Right cardiac atrium (tissue), 5 donors: ENCODE measurements around the gene NTRK1. TPM values are rescaled to one million over a fixed set of nuclear protein-coding genes. Genes with fewer than 3 reads are reported as not detected.
A peak's percentile ranks its signal among the peaks of the same experiment; 100 is the strongest.

ENCODE experiments used
- ATAC-seq, 2 donors: fragments of 200-7000 bp; cut with Tn5 transposase; one replicate each; pipeline versions ENCODE4 v1.8.0 to v1.9.1; 2020; ENCODE audit warnings: moderate library complexity in 2 of 2, mild to moderate bottlenecking in 1 of 2
- DNase-seq, 3 donors: peaks; one replicate each; pipeline ENCODE4 v3.0.0-alpha.2; 2020
- H3K27ac ChIP-seq: one replicate; pipeline ENCODE4 v1.5.1; 2013; ENCODE audit warnings: mild to moderate bottlenecking, low read length, control low read depth, moderate library complexity
- H3K27me3 ChIP-seq: one replicate; pipeline ENCODE4 v1.6.1; 2013; ENCODE audit not compliant: control insufficient read depth, insufficient read depth
- H3K4me1 ChIP-seq: one replicate; pipeline ENCODE4 v1.6.1; 2013; ENCODE audit warnings: low read length; ENCODE audit not compliant: control insufficient read depth, insufficient read depth
- H3K4me3 ChIP-seq: one replicate; pipeline ENCODE4 v1.5.1; 2013; ENCODE audit warnings: low read length, control low read depth
- H3K9me3 ChIP-seq: one replicate; pipeline ENCODE4 v1.6.1; 2013; ENCODE audit warnings: low read length; ENCODE audit not compliant: control insufficient read depth
- WGBS: extraction: QIAGEN DNeasy Blood & Tissue Kit; methylation state at CpG from one replicate; pipeline ENCODE4 v1.1.7; 2013; 5-methylcytosine and 5-hydroxymethylcytosine counted together
- intact Hi-C, 4 donors: fragments of 100-400 bp; cut with DNase I; formaldehyde crosslinking; loops; one replicate each; pipeline versions ENCODE4 v1.11.0 to v1.14.0; 2022 to 2023
- polyA plus RNA-seq: library from polyadenylated mRNA; stranded (reverse); fragments of 200-250 nt; gene quantifications from one replicate; pipeline ENCODE4 v1.2.3, GENCODE V29; 2013
- total RNA-seq, 4 donors: library from RNA; stranded (reverse); fragmentation: NEBNext Ultra II Directional; extraction: Animal tissue kit (Norgen Biotek cat#: 25700); gene quantifications; one replicate each; pipeline ENCODE4 v1.2.1, GENCODE V29; 2021
- donor health status: healthy with polysubstance abuse.
- donor health status: DM: no; HTN: yes; CAD: no.
- donor health status: DM: no; HTN: no; CAD: no.
- donor health status: DM: no; HTN: yes; CAD: no; lungs with severe emphysema.
- donor health status: DM: yes; HTN: yes; CAD: no.

NTRK1 gene
- total and polyA plus RNA-seq, 5 donors: 1.1 to 4.2 (median 1.5) TPM

DNA sequence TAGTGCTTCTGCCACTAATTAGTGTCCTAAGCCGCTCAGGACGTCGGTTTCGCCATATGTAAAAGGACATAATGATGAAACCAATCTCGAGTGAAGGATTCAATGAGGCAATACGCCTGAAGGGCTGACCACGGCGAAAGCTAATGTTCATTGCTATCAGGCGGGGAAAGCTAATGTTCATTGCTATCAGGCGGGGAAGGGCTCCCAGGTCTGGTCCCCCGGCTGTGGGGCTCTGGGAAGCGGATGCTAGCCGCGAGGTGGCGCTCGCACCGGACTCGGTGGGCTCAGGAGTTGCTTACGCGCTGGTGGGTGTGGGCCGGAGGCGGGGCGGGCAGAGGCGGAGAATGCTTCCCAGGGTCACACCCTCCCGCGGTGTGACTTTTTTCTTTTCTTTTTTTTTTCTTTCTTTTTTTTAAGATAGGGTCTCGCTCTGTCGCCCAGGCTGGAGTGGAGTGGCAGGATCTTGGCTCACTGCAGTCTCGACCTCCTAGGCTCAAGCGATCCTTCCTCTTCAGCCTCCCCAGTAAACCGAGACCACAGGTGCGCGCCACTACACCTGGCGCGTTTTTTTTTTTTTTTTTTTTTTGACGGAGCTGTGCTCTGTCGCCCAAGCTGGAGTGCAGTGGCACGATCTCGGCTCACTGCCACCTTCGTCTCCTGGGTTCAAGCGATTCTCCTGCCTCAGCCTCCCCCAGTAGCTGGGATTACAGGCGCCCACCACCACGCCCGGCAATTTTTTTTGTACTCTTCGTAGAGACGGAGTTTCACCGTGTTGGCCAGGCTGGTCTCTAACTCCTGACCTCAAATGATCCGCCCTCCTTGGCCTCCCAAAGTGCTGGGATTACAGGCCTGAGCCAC is 31.8 kb downstream of the NTRK1 start:
- peak; percentile 96 to 98 (median 98) for DNase-seq
- intact Hi-C loops: loop anchor here in 2 of 4 donors (2.0 to 5.0 kb wide), 2 partner anchors 26 to 35 kb away; no protein-coding TSS in a partner anchor

GRCh38 chr1:156893048-156893953 is 32.6 kb downstream of the NTRK1 start, which contains the start of gene PEAR1:
TSS of gene PEAR1 (plus strand) at chr1:156893718. CDS start at chr1:156903927, 10,209 bp downstream.
- no peaks in the 10 kb centered on the region for H3K27me3 ChIP-seq
- no peaks in the 10 kb centered on the region for H3K9me3 ChIP-seq
- H3K4me3 ChIP-seq: peak within 1 kb of the TSS; percentile 47
- intact Hi-C loops: loop anchor here in 2 of 4 donors (2.0 to 5.0 kb wide), 2 partner anchors 26 to 34 kb away; no protein-coding TSS in a partner anchor
- no peaks in the 10 kb centered on the region for H3K4me1 ChIP-seq
- WGBS: 7% methylated on average over 59 of the region's 60 CpGs
- ATAC-seq (peak; percentile 42 to 65), DNase-seq (peak; percentile 81 to 91 (median 90))
- H3K27ac ChIP-seq: peak within 1 kb of the TSS; percentile 89

More for the DNA sequence above, 31.8 kb downstream of the NTRK1 start:
- 3% methylated on average over 48 of the region's 48 CpGs for WGBS
- Histone ChIP-seq H3K27me3 (no peaks in the 10 kb centered on the region), H3K4me1 (no peaks in the 10 kb centered on the region), H3K4me3 (peak overlapping the region; percentile 24), H3K27ac (peak overlapping the region; percentile 31), H3K9me3 (no peaks in the 10 kb centered on the region)
- ATAC-seq: peak; percentile 89 to 90

GRCh38 chr1:156894001-156894400 is 33.3 kb downstream of the NTRK1 start:
- Histone ChIP-seq H3K9me3 (no peaks in the 10 kb centered on the region), H3K4me3 (peak overlapping the region; percentile 47), H3K27ac (peak overlapping the region; percentile 80), H3K4me1 (no peaks in the 10 kb centered on the region), H3K27me3 (no peaks in the 10 kb centered on the region)
- WGBS: 24% methylated on average over 5 of the region's 5 CpGs
- intact Hi-C loops: loop anchor here in 1 of 4 donors (5.0 kb wide), 1 partner anchor 33 kb away; no protein-coding TSS in a partner anchor
- no peak for ATAC-seq
- DNase-seq: peak; percentile 12 to 63 (median 52)

DNA sequence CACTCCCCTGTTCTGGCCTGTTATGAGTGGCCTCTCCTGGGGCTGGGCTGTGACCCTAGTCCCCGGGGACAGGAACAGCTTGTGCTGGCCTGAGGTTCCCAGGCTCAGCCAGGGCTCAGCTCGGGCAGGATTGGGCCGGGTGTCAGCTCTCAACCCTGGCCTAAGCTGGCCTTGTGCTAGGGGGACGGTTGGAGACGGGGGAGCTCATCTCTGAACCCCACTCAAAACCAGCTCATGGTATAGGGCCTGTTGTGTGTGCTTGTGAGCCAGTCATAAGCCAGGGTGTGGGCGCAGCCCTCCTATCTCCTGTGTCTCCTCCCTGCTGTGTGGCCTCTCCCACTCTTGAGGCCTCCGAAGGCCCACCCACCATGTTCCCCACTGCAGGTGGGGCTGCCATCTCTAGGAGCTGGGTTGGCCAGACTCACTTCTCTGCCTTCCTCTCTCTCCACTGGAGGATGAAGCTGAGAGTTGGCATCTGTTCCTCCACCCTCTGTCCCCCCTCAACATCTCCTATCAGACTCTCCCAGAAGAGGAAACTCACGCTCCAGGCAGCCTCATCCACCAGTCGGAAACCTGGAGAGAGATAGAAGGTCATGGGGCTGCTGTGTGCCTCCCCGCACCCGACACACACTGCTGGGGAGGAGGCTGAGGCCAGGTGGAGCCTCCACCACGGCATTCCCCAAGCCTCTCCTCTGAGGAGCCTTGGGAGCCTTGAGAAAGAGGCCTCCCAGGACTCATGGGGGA is 34.2 kb downstream of the NTRK1 start:
- peak overlapping the region; percentile 47 for H3K4me3 ChIP-seq
- 39% methylated on average over 12 of the region's 12 CpGs for WGBS
- H3K27ac ChIP-seq: peak overlapping the region; percentile 80
- no peaks in the 10 kb centered on the region for H3K9me3 ChIP-seq
- intact Hi-C loops: loop anchor here in 1 of 4 donors (5.0 kb wide), 1 partner anchor 32 kb away; no protein-coding TSS in a partner anchor
- DNase-seq: peak; percentile 66 to 87 (median 83)
- peaks cover under 1% of the 10 kb centered on the region for H3K4me1 ChIP-seq
- no peaks in the 10 kb centered on the region for H3K27me3 ChIP-seq
- peak; percentile 42 to 43 for ATAC-seq

- intact Hi-C loops: no loop called here
- WGBS: 54% methylated on average over 4 of the region's 4 CpGs
- Histone ChIP-seq H3K27ac (peak overlapping the region; percentile 80), H3K9me3 (no peaks in the 10 kb centered on the region), H3K4me1 (peaks cover 4% of the 10 kb centered on the region), H3K27me3 (no peaks in the 10 kb centered on the region), H3K4me3 (peak overlapping the region; percentile 11)
- ATAC-seq (no peak), DNase-seq (no peak)
These were observed 34.8 kb downstream of the NTRK1 start for GRCh38 chr1:156895455-156895812.

DNA sequence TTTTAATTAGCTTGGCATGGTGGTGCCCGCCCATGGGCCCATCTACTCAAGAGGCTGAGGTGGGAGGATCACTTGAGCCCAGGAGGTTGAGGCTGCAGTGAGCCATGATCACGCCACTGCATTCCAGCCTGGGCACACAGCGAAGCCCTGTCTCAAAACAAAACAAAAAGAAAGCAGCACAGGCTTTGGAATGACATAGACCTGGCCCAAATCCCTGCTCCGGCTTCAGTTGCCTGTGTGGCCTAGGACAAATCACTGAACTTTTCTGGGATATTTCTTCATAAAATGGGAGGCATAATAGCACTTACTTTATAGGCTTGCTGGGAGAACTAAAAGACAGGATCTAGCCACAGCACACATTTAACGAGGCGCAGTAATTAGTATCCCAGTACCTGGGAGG is 35.3 kb downstream of the NTRK1 start:
- intact Hi-C loops: no loop called here
- Histone ChIP-seq H3K27ac (peak overlapping the region; percentile 80), H3K9me3 (no peaks in the 10 kb centered on the region), H3K4me3 (no peak overlapping the region), H3K4me1 (peaks cover 9% of the 10 kb centered on the region), H3K27me3 (no peaks in the 10 kb centered on the region)
- no peak for ATAC-seq
- peak; percentile 6 to 43 (median 17) for DNase-seq
- WGBS: 79% methylated on average over 6 of the region's 6 CpGs

DNA sequence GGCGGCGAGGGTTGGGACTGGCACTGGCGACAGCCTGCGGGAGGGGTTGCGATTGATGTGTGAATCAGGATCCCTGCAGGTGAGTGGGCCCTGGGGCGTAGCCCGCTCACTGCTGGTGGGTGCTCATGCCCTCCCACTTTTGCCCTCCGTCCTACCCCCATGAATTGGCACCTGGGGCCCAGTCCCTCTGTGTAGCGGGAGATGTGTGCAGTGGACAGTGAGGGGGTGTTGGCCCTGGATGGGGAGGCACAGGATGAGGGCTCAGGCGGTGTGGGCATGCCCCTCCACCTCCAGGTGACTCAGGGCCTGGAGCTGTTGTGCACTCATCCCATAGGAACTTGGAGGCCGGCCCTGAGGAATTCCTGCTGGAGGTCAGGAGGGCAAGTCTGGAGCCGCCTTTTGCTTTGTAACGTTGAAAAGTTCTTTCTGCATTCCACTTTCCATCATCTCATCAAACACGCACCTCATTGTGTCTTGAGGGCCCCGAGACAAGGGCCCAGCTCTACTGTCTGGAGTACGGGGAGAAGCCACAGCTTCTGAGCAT is 35.9 kb downstream of the NTRK1 start:
- WGBS: 79% methylated on average over 16 of the region's 16 CpGs
- H3K4me3 ChIP-seq: no peak overlapping the region
- intact Hi-C loops: no loop called here
- H3K4me1 ChIP-seq: peaks cover 15% of the 10 kb centered on the region
- H3K27ac ChIP-seq: peak overlapping the region; percentile 10
- H3K9me3 ChIP-seq: no peaks in the 10 kb centered on the region
- no peaks in the 10 kb centered on the region for H3K27me3 ChIP-seq
- DNase-seq (peak; percentile 51 to 67 (median 61)), ATAC-seq (peak in 1 of 2 donors; percentile 11)

GRCh38 chr1:156897078-156897825 is 36.6 kb downstream of the NTRK1 start:
- H3K9me3 ChIP-seq: no peaks in the 10 kb centered on the region
- no peak for ATAC-seq
- no peaks in the 10 kb centered on the region for H3K27me3 ChIP-seq
- H3K4me1 ChIP-seq: peaks cover 21% of the 10 kb centered on the region
- intact Hi-C loops: no loop called here
- peak overlapping the region; percentile 10 for H3K27ac ChIP-seq
- H3K4me3 ChIP-seq: no peak overlapping the region
- peak; percentile 22 to 57 (median 49) for DNase-seq
- 63% methylated on average over 14 of the region's 14 CpGs for WGBS

DNA sequence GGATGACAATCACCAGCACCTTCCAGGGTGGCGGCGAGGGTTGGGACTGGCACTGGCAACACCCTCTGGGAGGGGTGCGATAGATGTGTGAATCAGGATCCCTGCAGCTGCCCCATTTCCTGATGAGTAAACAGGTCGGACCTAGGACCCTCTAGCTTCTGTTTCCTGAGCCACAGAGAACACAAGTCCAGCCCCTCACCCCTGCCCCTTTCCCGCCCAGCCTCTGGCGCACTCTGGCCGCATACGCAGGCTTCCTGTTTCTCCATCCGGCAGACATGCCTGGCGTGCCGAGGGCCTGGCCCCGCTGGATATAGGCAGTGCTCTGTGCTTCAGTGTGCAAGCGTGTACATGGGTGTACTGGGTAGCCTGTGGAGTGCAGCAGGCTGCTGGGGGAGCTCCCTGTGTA is 37.5 kb downstream of the NTRK1 start:
- H3K9me3 ChIP-seq: no peaks in the 10 kb centered on the region
- peaks cover 21% of the 10 kb centered on the region for H3K4me1 ChIP-seq
- ATAC-seq (peak; percentile 49 to 58), DNase-seq (peak; percentile 65 to 85 (median 84))
- peak overlapping the region; percentile 41 for H3K27ac ChIP-seq
- no peak overlapping the region for H3K4me3 ChIP-seq
- 30% methylated on average over 13 of the region's 13 CpGs for WGBS
- H3K27me3 ChIP-seq: no peaks in the 10 kb centered on the region
- intact Hi-C loops: no loop called here
